ENCODE data around the gene PEAK1. TPM values are rescaled to one million over a fixed set of nuclear protein-coding genes. Genes with fewer than 3 reads are reported as not detected.

PEAK1 gene
- total RNA-seq, 2 donors from 2014 or later = 25.4 to 38.4 TPM

DNA sequence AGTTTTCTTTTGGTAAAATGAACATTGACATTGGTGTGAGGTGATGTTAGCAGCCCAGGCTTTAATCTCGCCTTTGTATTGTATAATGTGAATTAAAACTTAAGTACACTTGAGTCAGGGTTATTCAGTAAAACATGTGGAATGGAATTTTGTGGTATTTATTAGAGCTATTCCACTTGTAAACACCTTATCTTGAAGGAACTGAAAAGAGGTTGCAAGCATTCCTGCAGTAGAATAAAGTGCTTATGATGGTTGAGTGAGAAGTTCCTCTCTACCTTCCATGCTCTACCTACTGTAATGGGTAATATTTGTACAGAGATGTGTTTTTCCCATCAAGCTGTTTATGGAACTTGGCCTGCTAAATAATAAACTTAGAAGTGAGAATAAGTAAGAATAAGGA, 36.8 kb upstream of the PEAK1 start:
- Mint-ChIP-seq H3K4me1 (peaks cover 9% of the 10 kb centered on the region), H3K9me3 (no peaks in the 10 kb centered on the region), H3K27me3 (ENCODE audit: insufficient read depth) (no peaks in the 10 kb centered on the region), H3K36me3 (ENCODE audit: low read depth) (peaks cover 21% of the 10 kb centered on the region), H3K27ac (no peak overlapping the region), H3K4me3 (no peak overlapping the region)
- DNase-seq = no peak
- H3K36me3 ChIP-seq (ENCODE audit: control insufficient read depth, insufficient read depth, low read length) = peaks cover 25% of the 10 kb centered on the region
- no peaks in the 10 kb centered on the region for H3K27me3 ChIP-seq (ENCODE audit: control insufficient read depth, insufficient read depth, low read length, poor library complexity, severe bottlenecking)
- no peak overlapping the region for H3K4me3 ChIP-seq (ENCODE audit: low read length)
- H3K4me1 ChIP-seq (ENCODE audit: control insufficient read depth, insufficient read depth, low read length) = no peaks in the 10 kb centered on the region
- H3K9me3 ChIP-seq (ENCODE audit: control insufficient read depth, low read length) = no peaks in the 10 kb centered on the region
- no peak overlapping the region for H3K27ac ChIP-seq (ENCODE audit: low read depth, low read length)
- no peak overlapping the region for H3K9ac ChIP-seq (ENCODE audit: extremely low read depth, low read length, poor library complexity, severe bottlenecking)
- no peak for TF ChIP-seq CTCF (conservative IDR thresholded peaks at IDR 0.05)
- 92 to 100% methylated on average over 1 of the region's 1 CpG for WGBS, 2 experiments (ENCODE audit: insufficient coverage in 1 of 2, insufficient read length in 1 of 2)

DNA sequence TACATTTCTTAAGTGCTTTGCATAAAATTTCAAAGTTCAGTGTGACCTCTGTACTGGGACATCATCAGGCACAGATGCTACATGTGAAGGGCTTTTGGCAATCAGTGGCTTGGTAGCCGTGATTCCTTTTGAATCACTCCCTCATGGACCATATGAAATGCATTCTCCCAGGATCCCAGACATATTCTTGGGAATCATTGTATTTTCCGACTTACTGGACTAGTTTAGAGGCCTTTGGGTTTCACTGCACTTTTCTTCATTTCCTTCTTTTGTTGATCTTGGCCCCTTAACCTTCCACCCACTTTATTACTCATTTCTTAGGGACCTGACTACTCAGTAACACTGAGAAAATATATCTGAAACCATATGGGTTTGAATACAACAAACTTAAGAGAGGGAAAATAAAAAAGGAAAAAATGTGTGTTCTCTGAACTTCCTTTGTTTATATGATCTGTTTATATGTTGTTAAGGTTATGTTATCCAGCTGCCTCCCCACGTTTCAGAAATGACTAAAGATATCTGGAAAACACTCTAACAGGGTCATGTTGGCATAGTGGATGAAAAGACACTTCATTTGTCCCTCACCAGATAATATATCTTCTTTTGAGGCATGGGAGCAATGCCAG, 35.9 kb upstream of the PEAK1 start:
- H3K27ac ChIP-seq (ENCODE audit: low read depth, low read length) = no peak overlapping the region
- no peak overlapping the region for H3K4me3 ChIP-seq (ENCODE audit: low read length)
- peaks cover 9% of the 10 kb centered on the region for H3K4me1 Mint-ChIP-seq
- no peak overlapping the region for H3K9ac ChIP-seq (ENCODE audit: extremely low read depth, low read length, poor library complexity, severe bottlenecking)
- WGBS, 2 experiments (ENCODE audit: insufficient coverage in 1 of 2, insufficient read length in 1 of 2) = 95 to 100% methylated on average over 1 to 3 of the region's 3 CpGs
- H3K9me3 Mint-ChIP-seq = no peaks in the 10 kb centered on the region
- no peak overlapping the region for H3K4me3 Mint-ChIP-seq
- no peak for DNase-seq
- peaks cover 27% of the 10 kb centered on the region for H3K36me3 ChIP-seq (ENCODE audit: control insufficient read depth, insufficient read depth, low read length)
- no peak overlapping the region for H3K27ac Mint-ChIP-seq
- H3K9me3 ChIP-seq (ENCODE audit: control insufficient read depth, low read length) = peaks cover 6% of the 10 kb centered on the region
- TF ChIP-seq CTCF (conservative IDR thresholded peaks at IDR 0.05) = no peak
- no peaks in the 10 kb centered on the region for H3K27me3 ChIP-seq (ENCODE audit: control insufficient read depth, insufficient read depth, low read length, poor library complexity, severe bottlenecking)
- H3K27me3 Mint-ChIP-seq (ENCODE audit: insufficient read depth) = no peaks in the 10 kb centered on the region
- no peaks in the 10 kb centered on the region for H3K4me1 ChIP-seq (ENCODE audit: control insufficient read depth, insufficient read depth, low read length)
- peaks cover 25% of the 10 kb centered on the region for H3K36me3 Mint-ChIP-seq (ENCODE audit: low read depth)

DNA sequence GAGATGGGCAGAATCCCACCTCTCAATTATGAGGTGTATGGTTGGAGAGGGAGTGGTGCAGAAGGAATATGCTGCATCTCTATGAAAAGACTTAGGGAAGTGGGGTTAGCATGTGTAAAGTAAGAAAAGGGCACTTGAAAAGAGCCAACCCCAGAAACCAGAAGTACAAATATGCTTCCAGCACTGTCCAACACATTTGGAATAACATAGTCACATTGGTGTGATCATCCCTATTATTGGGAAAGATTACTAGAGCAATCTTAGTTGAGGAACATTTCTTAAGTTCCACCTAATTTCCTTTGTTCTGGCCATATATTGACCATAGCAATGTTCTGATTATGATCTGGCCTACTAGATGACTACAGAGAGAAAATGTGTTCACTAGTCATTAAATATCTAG, 35.0 kb upstream of the PEAK1 start:
- H3K4me1 Mint-ChIP-seq = peaks cover 9% of the 10 kb centered on the region
- no peaks in the 10 kb centered on the region for H3K9me3 Mint-ChIP-seq
- Histone ChIP-seq H3K36me3 (ENCODE audit: control insufficient read depth, insufficient read depth, low read length) (peaks cover 31% of the 10 kb centered on the region), H3K27ac (ENCODE audit: low read depth, low read length) (no peak overlapping the region), H3K27me3 (ENCODE audit: control insufficient read depth, insufficient read depth, low read length, poor library complexity, severe bottlenecking) (no peaks in the 10 kb centered on the region), H3K9me3 (ENCODE audit: control insufficient read depth, low read length) (peaks cover 13% of the 10 kb centered on the region), H3K9ac (ENCODE audit: extremely low read depth, low read length, poor library complexity, severe bottlenecking) (no peak overlapping the region), H3K4me1 (ENCODE audit: control insufficient read depth, insufficient read depth, low read length) (no peaks in the 10 kb centered on the region), H3K4me3 (ENCODE audit: low read length) (no peak overlapping the region)
- no peaks in the 10 kb centered on the region for H3K27me3 Mint-ChIP-seq (ENCODE audit: insufficient read depth)
- no peak for TF ChIP-seq CTCF (conservative IDR thresholded peaks at IDR 0.05)
- no peak for DNase-seq
- no peak overlapping the region for H3K27ac Mint-ChIP-seq
- H3K36me3 Mint-ChIP-seq (ENCODE audit: low read depth) = peaks cover 28% of the 10 kb centered on the region
- H3K4me3 Mint-ChIP-seq = no peak overlapping the region

All from endodermal cell (in vitro differentiated cells).